ENCODE measurements around the gene RNU6-1. TPM values are rescaled to one million over a fixed set of nuclear protein-coding genes. Genes with fewer than 3 reads are reported as not detected.

The RNU6-1 gene
- polyA plus RNA-seq, 2 donors, result not detected

DNA sequence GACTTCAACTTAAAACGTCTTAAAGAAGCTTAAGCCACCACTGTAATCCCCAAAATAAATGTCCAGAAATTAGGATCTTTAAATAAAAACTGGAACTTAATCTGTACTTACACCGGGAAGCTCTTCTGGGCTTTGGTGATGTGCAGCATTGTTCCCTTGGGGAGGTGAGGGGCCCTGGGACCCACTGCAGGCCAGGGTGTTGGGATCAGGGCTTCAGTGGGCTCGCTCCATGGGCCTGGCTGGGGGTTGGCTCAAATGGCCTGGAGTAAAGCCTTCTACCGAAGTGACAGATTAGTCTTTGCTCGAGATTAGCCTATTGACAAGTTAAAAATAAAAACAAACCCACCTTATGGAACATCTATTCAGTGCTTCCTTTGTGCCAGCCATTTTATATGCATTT is 6.1 kb upstream of the RNU6-1 start:
- 85 to 88% methylated on average over 5 of the region's 5 CpGs for WGBS, 2 donors

GRCh38 chr15:67843571-67844387 is 3.9 kb upstream of the RNU6-1 start:
- Histone ChIP-seq H3K27ac (ENCODE audit: low read depth in 2 of 2, low read length in 1 of 2) (no peak overlapping the region), H3K36me3 (ENCODE audit: control insufficient read depth in 2 of 2, insufficient read depth in 2 of 2, low read length in 1 of 2) (no peaks in the 10 kb centered on the region), H3K4me3 (ENCODE audit: low read depth in 1 of 2, low read length in 2 of 2) (no peak overlapping the region), H3K9me3 (ENCODE audit: control insufficient read depth in 2 of 2, insufficient read depth in 1 of 2, low read depth in 1 of 2, low read length in 1 of 2) (no peaks in the 10 kb centered on the region), H3K4me1 (ENCODE audit: control insufficient read depth in 2 of 2, insufficient read depth in 2 of 2, low read length in 1 of 2) (peaks cover 1 to 4% of the 10 kb centered on the region in 2 donors), H3K27me3 (ENCODE audit: control insufficient read depth in 1 of 2, insufficient read depth in 2 of 2, low read length in 2 of 2) (no peaks in the 10 kb centered on the region)
- WGBS, 2 donors, result 82 to 89% methylated on average over 7 of the region's 7 CpGs

More for the DNA sequence above, 6.1 kb upstream of the RNU6-1 start:
- H3K9me3 ChIP-seq (ENCODE audit: control insufficient read depth in 2 of 2, insufficient read depth in 1 of 2, low read depth in 1 of 2, low read length in 1 of 2), result no peaks in the 10 kb centered on the region
- no peak overlapping the region for H3K4me3 ChIP-seq (ENCODE audit: low read depth in 1 of 2, low read length in 2 of 2)
- no peaks in the 10 kb centered on the region for H3K36me3 ChIP-seq (ENCODE audit: control insufficient read depth in 2 of 2, insufficient read depth in 2 of 2, low read length in 1 of 2)
- no peaks in the 10 kb centered on the region for H3K27me3 ChIP-seq (ENCODE audit: control insufficient read depth in 1 of 2, insufficient read depth in 2 of 2, low read length in 2 of 2)
- no peak overlapping the region for H3K27ac ChIP-seq (ENCODE audit: low read depth in 2 of 2, low read length in 1 of 2)
- peaks cover 0 to 4% of the 10 kb centered on the region in 2 donors for H3K4me1 ChIP-seq (ENCODE audit: control insufficient read depth in 2 of 2, insufficient read depth in 2 of 2, low read length in 1 of 2)

DNA sequence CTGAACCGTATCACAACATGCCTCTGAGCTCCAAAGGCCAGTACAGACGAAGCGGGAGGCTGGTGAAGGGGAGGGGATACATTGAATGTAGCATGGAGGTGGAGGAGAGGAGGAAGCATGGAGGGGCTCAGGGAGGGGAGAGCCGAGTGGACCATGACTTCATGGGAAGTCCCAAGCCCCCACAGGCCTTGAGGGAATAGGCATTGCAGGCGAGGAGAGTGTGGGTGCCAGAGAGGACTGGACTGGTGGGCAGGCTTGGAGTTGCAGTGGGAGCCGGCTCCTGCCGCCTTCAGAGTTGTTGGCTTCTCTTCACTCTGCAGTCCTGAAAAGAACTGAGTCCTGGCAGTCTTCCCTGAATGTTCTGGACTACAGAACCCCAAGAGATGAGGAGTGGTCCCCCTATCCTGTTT is 3.3 kb upstream of the RNU6-1 start:
- WGBS, 2 donors, result 87% methylated on average over 7 of the region's 7 CpGs
- H3K27ac ChIP-seq (ENCODE audit: low read depth in 2 of 2, low read length in 1 of 2), result no peak overlapping the region
- no peak overlapping the region for H3K4me3 ChIP-seq (ENCODE audit: low read depth in 1 of 2, low read length in 2 of 2)
- H3K36me3 ChIP-seq (ENCODE audit: control insufficient read depth in 2 of 2, insufficient read depth in 2 of 2, low read length in 1 of 2), result no peaks in the 10 kb centered on the region
- no peaks in the 10 kb centered on the region for H3K9me3 ChIP-seq (ENCODE audit: control insufficient read depth in 2 of 2, insufficient read depth in 1 of 2, low read depth in 1 of 2, low read length in 1 of 2)
- H3K4me1 ChIP-seq (ENCODE audit: control insufficient read depth in 2 of 2, insufficient read depth in 2 of 2, low read length in 1 of 2), result peaks cover 3 to 4% of the 10 kb centered on the region in 2 donors
- no peaks in the 10 kb centered on the region for H3K27me3 ChIP-seq (ENCODE audit: control insufficient read depth in 1 of 2, insufficient read depth in 2 of 2, low read length in 2 of 2)

DNA sequence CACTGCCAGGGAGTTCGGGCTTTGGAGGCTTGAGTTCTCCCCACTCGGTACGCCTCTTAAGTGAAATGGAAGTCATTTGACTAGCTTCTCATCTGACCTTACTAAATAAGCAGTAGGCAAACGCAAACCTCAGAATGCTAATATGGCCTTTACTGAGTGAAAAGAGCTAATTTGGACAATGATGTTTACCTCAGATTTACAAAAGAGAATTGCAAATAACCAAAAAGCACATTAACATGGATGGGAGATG is 1.6 kb upstream of the RNU6-1 start:
- H3K27me3 ChIP-seq (ENCODE audit: control insufficient read depth in 1 of 2, insufficient read depth in 2 of 2, low read length in 2 of 2), result no peaks in the 10 kb centered on the region
- H3K27ac ChIP-seq (ENCODE audit: low read depth in 2 of 2, low read length in 1 of 2), result no peak overlapping the region
- no peaks in the 10 kb centered on the region for H3K36me3 ChIP-seq (ENCODE audit: control insufficient read depth in 2 of 2, insufficient read depth in 2 of 2, low read length in 1 of 2)
- peak overlapping the region; percentile 27 to 87 for H3K4me3 ChIP-seq (ENCODE audit: low read depth in 1 of 2, low read length in 2 of 2)
- H3K9me3 ChIP-seq (ENCODE audit: control insufficient read depth in 2 of 2, insufficient read depth in 1 of 2, low read depth in 1 of 2, low read length in 1 of 2), result no peaks in the 10 kb centered on the region
- 30 to 33% methylated on average over 4 of the region's 4 CpGs for WGBS, 2 donors
- peaks cover 3 to 4% of the 10 kb centered on the region in 2 donors for H3K4me1 ChIP-seq (ENCODE audit: control insufficient read depth in 2 of 2, insufficient read depth in 2 of 2, low read length in 1 of 2)

- H3K27me3 ChIP-seq (ENCODE audit: control insufficient read depth in 1 of 2, insufficient read depth in 2 of 2, low read length in 2 of 2), result peaks cover 0 to 2% of the 10 kb centered on the region in 2 donors
- H3K36me3 ChIP-seq (ENCODE audit: control insufficient read depth in 2 of 2, insufficient read depth in 2 of 2, low read length in 1 of 2), result no peaks in the 10 kb centered on the region
- H3K4me3 ChIP-seq (ENCODE audit: low read depth in 1 of 2, low read length in 2 of 2), result peak overlapping the region; percentile 71 to 87
- peaks cover 3 to 4% of the 10 kb centered on the region in 2 donors for H3K4me1 ChIP-seq (ENCODE audit: control insufficient read depth in 2 of 2, insufficient read depth in 2 of 2, low read length in 1 of 2)
- 6 to 8% methylated on average over 17 of the region's 17 CpGs for WGBS, 2 donors
- H3K27ac ChIP-seq (ENCODE audit: low read depth in 2 of 2, low read length in 1 of 2), result peak overlapping the region; percentile 86 to 94
- H3K9me3 ChIP-seq (ENCODE audit: control insufficient read depth in 2 of 2, insufficient read depth in 1 of 2, low read depth in 1 of 2, low read length in 1 of 2), result no peaks in the 10 kb centered on the region
Measured at GRCh38 chr15:67840749-67841512, 1.1 kb upstream of the RNU6-1 start.

GRCh38 chr15:67839499-67839928 is 331 bp downstream of the RNU6-1 start:
- Histone ChIP-seq H3K27ac (ENCODE audit: low read depth in 2 of 2, low read length in 1 of 2) (peak overlapping the region; percentile 63 to 67), H3K4me3 (ENCODE audit: low read depth in 1 of 2, low read length in 2 of 2) (peak overlapping the region; percentile 42 to 47), H3K9me3 (ENCODE audit: control insufficient read depth in 2 of 2, insufficient read depth in 1 of 2, low read depth in 1 of 2, low read length in 1 of 2) (no peaks in the 10 kb centered on the region), H3K4me1 (ENCODE audit: control insufficient read depth in 2 of 2, insufficient read depth in 2 of 2, low read length in 1 of 2) (peaks cover 10 to 14% of the 10 kb centered on the region in 2 donors), H3K27me3 (ENCODE audit: control insufficient read depth in 1 of 2, insufficient read depth in 2 of 2, low read length in 2 of 2) (peaks cover 0 to 10% of the 10 kb centered on the region in 2 donors), H3K36me3 (ENCODE audit: control insufficient read depth in 2 of 2, insufficient read depth in 2 of 2, low read length in 1 of 2) (no peaks in the 10 kb centered on the region)
- WGBS, 2 donors, result 1 to 3% methylated on average over 12 of the region's 12 CpGs

- Histone ChIP-seq H3K4me1 (ENCODE audit: control insufficient read depth in 2 of 2, insufficient read depth in 2 of 2, low read length in 1 of 2) (peaks cover 11 to 15% of the 10 kb centered on the region in 2 donors), H3K27ac (ENCODE audit: low read depth in 2 of 2, low read length in 1 of 2) (no peak overlapping the region), H3K27me3 (ENCODE audit: control insufficient read depth in 1 of 2, insufficient read depth in 2 of 2, low read length in 2 of 2) (peaks cover 0 to 10% of the 10 kb centered on the region in 2 donors), H3K4me3 (ENCODE audit: low read depth in 1 of 2, low read length in 2 of 2) (peak overlapping the region in 1 of 2 donors; percentile 47), H3K36me3 (ENCODE audit: control insufficient read depth in 2 of 2, insufficient read depth in 2 of 2, low read length in 1 of 2) (no peaks in the 10 kb centered on the region), H3K9me3 (ENCODE audit: control insufficient read depth in 2 of 2, insufficient read depth in 1 of 2, low read depth in 1 of 2, low read length in 1 of 2) (no peaks in the 10 kb centered on the region)
- 12 to 15% methylated on average over 25 of the region's 25 CpGs for whole genome bisulfite sequencing, 2 donors
Measured at GRCh38 chr15:67838789-67839332, 984 bp downstream of the RNU6-1 start.

DNA sequence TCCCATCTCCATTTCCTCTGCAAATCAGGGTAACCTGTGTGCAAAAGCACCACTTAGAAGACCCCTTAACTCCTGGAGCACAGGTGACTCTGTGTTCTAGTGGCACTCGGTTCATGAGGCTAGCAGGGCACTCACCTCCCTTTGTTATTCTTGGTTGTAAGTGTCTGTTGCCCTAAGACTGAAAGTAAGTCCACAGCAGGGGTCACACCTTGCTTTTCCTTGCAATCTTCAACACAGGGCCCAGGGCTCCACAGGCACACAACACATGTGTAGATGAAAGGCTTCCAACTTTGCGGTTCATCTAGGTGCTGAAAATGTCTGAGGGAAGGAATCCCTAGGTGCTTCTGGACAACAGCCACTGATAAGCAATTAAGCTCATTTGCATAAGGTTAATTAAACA is 2.9 kb downstream of the RNU6-1 start:
- no peak overlapping the region for H3K4me3 ChIP-seq (ENCODE audit: low read depth in 1 of 2, low read length in 2 of 2)
- WGBS, 2 donors, result 72 to 80% methylated on average over 2 of the region's 2 CpGs
- H3K27me3 ChIP-seq (ENCODE audit: control insufficient read depth in 1 of 2, insufficient read depth in 2 of 2, low read length in 2 of 2), result peaks cover 1 to 10% of the 10 kb centered on the region in 2 donors
- peaks cover 18 to 20% of the 10 kb centered on the region in 2 donors for H3K4me1 ChIP-seq (ENCODE audit: control insufficient read depth in 2 of 2, insufficient read depth in 2 of 2, low read length in 1 of 2)
- H3K27ac ChIP-seq (ENCODE audit: low read depth in 2 of 2, low read length in 1 of 2), result no peak overlapping the region
- H3K36me3 ChIP-seq (ENCODE audit: control insufficient read depth in 2 of 2, insufficient read depth in 2 of 2, low read length in 1 of 2), result no peaks in the 10 kb centered on the region
- H3K9me3 ChIP-seq (ENCODE audit: control insufficient read depth in 2 of 2, insufficient read depth in 1 of 2, low read depth in 1 of 2, low read length in 1 of 2), result no peaks in the 10 kb centered on the region

GRCh38 chr15:67836477-67836876 is 3.4 kb downstream of the RNU6-1 start:
- H3K4me1 ChIP-seq (ENCODE audit: control insufficient read depth in 2 of 2, insufficient read depth in 2 of 2, low read length in 1 of 2), result peaks cover 18 to 20% of the 10 kb centered on the region in 2 donors
- H3K9me3 ChIP-seq (ENCODE audit: control insufficient read depth in 2 of 2, insufficient read depth in 1 of 2, low read depth in 1 of 2, low read length in 1 of 2), result no peaks in the 10 kb centered on the region
- no peak overlapping the region for H3K27ac ChIP-seq (ENCODE audit: low read depth in 2 of 2, low read length in 1 of 2)
- 35 to 36% methylated on average over 8 of the region's 8 CpGs for WGBS, 2 donors
- peak overlapping the region in 1 of 2 donors; percentile 56 for H3K4me3 ChIP-seq (ENCODE audit: low read depth in 1 of 2, low read length in 2 of 2)
- no peaks in the 10 kb centered on the region for H3K36me3 ChIP-seq (ENCODE audit: control insufficient read depth in 2 of 2, insufficient read depth in 2 of 2, low read length in 1 of 2)
- peaks cover 4 to 10% of the 10 kb centered on the region in 2 donors for H3K27me3 ChIP-seq (ENCODE audit: control insufficient read depth in 1 of 2, insufficient read depth in 2 of 2, low read length in 2 of 2)

All from esophagus (tissue), 2 donors.